ENCODE results near the gene OR5V1.

Gene OR5V1

GRCh38 chr6:29319931-29320330 is 48.7 kb downstream of the OR5V1 start:
- TF ChIP-seq POLR2A (IDR thresholded peaks at IDR 0.05; ENCODE audit: low read depth, low read length): no peak
- FAIRE-seq (no peak), DNase-seq (ENCODE audit: insufficient read length, low spot score) (no peak)
